SK-N-SH (cell line): ENCODE results near the gene INO80. TPM values are rescaled to one million over a fixed set of nuclear protein-coding genes. Genes with fewer than 3 reads are reported as not detected.

Source experiments
- CTCF ChIA-PET: fragments of 300-600, 350-600 bp; formaldehyde crosslinking; extraction: SDS; loops from one replicate; lab custom pipeline; 2021; lab: Yijun Ruan, JAX
- POLR2A ChIA-PET: fragments of 350-600 bp; sonication (Branson Sonifier 250); formaldehyde crosslinking; extraction: SDS; loops from one replicate; lab custom pipeline; 2020; ENCODE audit warnings: antibody characterized with exemption, inconsistent platforms; lab: Yijun Ruan, JAX
- DNase-seq: peaks from one replicate; pipeline ENCODE4 v3.0.0; 2012
- H2AFZ ChIP-seq: fragments of 200-600 bp; sonication (generic); 2 replicates; pipeline ENCODE4 v1.8.1; 2016; ENCODE audit warnings: antibody characterized with exemption, mild to moderate bottlenecking, low read depth
- H3F3A ChIP-seq: fragments of 200-600 bp; sonication (generic); replicated peaks from 2 replicates; pipeline ENCODE3; 2016; ENCODE audit warnings: antibody characterized with exemption, mild to moderate bottlenecking; ENCODE audit not compliant: insufficient read depth
- H3K27ac ChIP-seq, 2 experiments: fragments of 200-500 bp in 1 of 2; fragments of 200-600 bp in 1 of 2; sonication (Bioruptor generic) in 1 of 2; sonication (generic), shearing (Covaris generic) in 1 of 2; 2 replicates each; pipeline versions ENCODE4 v1.5.1 to v1.6.1; 2014 to 2016; ENCODE audit warnings: low read depth in 2 of 2, inconsistent platforms in 1 of 2, low read length in 1 of 2, mild to moderate bottlenecking in 1 of 2, mixed read lengths in 1 of 2
- H3K27me3 ChIP-seq: fragments of 200-600 bp; sonication (generic), shearing (Covaris generic); 2 replicates; pipeline ENCODE4 v1.6.1; 2016; ENCODE audit warnings: mixed run types; ENCODE audit not compliant: insufficient read depth
- H3K36me3 ChIP-seq, 2 experiments: fragments of 200-500 bp in 1 of 2; fragments of 200-600 bp in 1 of 2; sonication (Bioruptor generic) in 1 of 2; sonication (generic) in 1 of 2; replicated peaks in 1 of 2; 2 replicates each; pipeline versions ENCODE3 to v1.5.1; 2014 to 2016; ENCODE audit warnings: low read length in 1 of 2, mild to moderate bottlenecking in 1 of 2; ENCODE audit not compliant: insufficient read depth in 2 of 2, control insufficient read depth in 1 of 2
- H3K4me1 ChIP-seq, 2 experiments: fragments of 200-500 bp in 1 of 2; fragments of 200-600 bp in 1 of 2; sonication (Bioruptor generic) in 1 of 2; sonication (generic), shearing (Covaris generic) in 1 of 2; 2 replicates each; pipeline versions ENCODE4 v1.5.1 to v1.6.1; 2014 to 2016; ENCODE audit warnings: low read depth in 1 of 2, low read length in 1 of 2, mixed run types in 1 of 2; ENCODE audit not compliant: insufficient read depth in 2 of 2, control insufficient read depth in 1 of 2
- H3K4me2 ChIP-seq: fragments of 200-600 bp; sonication (generic), shearing (Covaris generic); 2 replicates; pipeline ENCODE4 v1.6.1; 2017; ENCODE audit warnings: mixed run types
- H3K4me3 ChIP-seq, 2 experiments: fragments of 200-500 bp in 1 of 2; fragments of 200-600 bp in 1 of 2; sonication (Bioruptor generic) in 1 of 2; sonication (generic), shearing (Covaris generic) in 1 of 2; 2 replicates each; pipeline versions ENCODE4 v1.5.1 to v1.8.1; 2014 to 2016; ENCODE audit warnings: low read depth in 2 of 2, inconsistent platforms in 1 of 2, low read length in 1 of 2, mild to moderate bottlenecking in 1 of 2, mixed read lengths in 1 of 2, moderate library complexity in 1 of 2
- H3K79me2 ChIP-seq: fragments of 200-600 bp; sonication (generic); 2 replicates; pipeline ENCODE4 v1.8.1; 2017; ENCODE audit warnings: mild to moderate bottlenecking; ENCODE audit not compliant: insufficient read depth
- H3K9ac ChIP-seq: fragments of 200-600 bp; sonication (generic); 2 replicates; pipeline ENCODE4 v1.6.1; 2017; ENCODE audit warnings: mixed run types
- H3K9me2 ChIP-seq: fragments of 200-600 bp; sonication (generic); 2 replicates; pipeline ENCODE4 v1.6.1; 2017; ENCODE audit warnings: mixed run types
- H3K9me3 ChIP-seq: fragments of 200-600 bp; sonication (generic); 2 replicates; pipeline ENCODE4 v1.6.1; 2017; ENCODE audit warnings: mixed run types, mild to moderate bottlenecking, moderate library complexity
- H4K20me1 ChIP-seq: fragments of 200-600 bp; sonication (generic); 2 replicates; pipeline ENCODE4 v1.6.1; 2017; ENCODE audit warnings: mild to moderate bottlenecking, mixed run types; ENCODE audit not compliant: insufficient read depth
- CHD2 ChIP-seq: fragments of 150-350 bp; IDR thresholded peaks from 2 replicates; pipeline ENCODE4 v1.6.1; 2018; ENCODE audit warnings: low read length; ENCODE audit not compliant: partially characterized antibody
- ELF1 ChIP-seq: IDR thresholded peaks from 2 replicates; pipeline ENCODE4 v1.4.0; 2012
- EZH2phosphoT487 ChIP-seq: fragments of 200-600 bp; sonication (generic); IDR thresholded peaks from 2 replicates; pipeline ENCODE4 v1.6.1; 2017; ENCODE audit warnings: low read depth, mixed run types, mild to moderate bottlenecking, antibody characterized with exemption, moderate library complexity, borderline replicate concordance
- FOXJ3 ChIP-seq: sonication (generic); formaldehyde crosslinking; IDR thresholded peaks from 2 replicates; pipeline ENCODE4 v1.5.1; 2020; ENCODE audit warnings: mild to moderate bottlenecking, missing genetic modification reagents
- GABPA ChIP-seq: IDR thresholded peaks from 2 replicates; pipeline ENCODE4 v1.4.0; 2012; ENCODE audit warnings: low read depth, mild to moderate bottlenecking
- MXI1 ChIP-seq: IDR thresholded peaks from 2 replicates; pipeline ENCODE4 v1.6.1; 2012; ENCODE audit warnings: mild to moderate bottlenecking, low read depth, low read length, improper control_type of control experiment
- NRF1 ChIP-seq: IDR thresholded peaks from 2 replicates; pipeline ENCODE4 v1.6.1; 2012; ENCODE audit warnings: low read depth, mild to moderate bottlenecking, low read length
- PBX3 ChIP-seq: IDR thresholded peaks from 2 replicates; pipeline ENCODE4; 2012
- POLR2AphosphoS5 ChIP-seq: IDR thresholded peaks from 2 replicates; pipeline ENCODE4 v1.6.1; 2012; ENCODE audit warnings: low read depth, low read length
- RAD21 ChIP-seq: IDR thresholded peaks from 2 replicates; pipeline ENCODE4 v1.6.1; 2012; ENCODE audit warnings: mild to moderate bottlenecking, low read length
- RCOR1 ChIP-seq: fragments of 150-350 bp; IDR thresholded peaks from 2 replicates; pipeline ENCODE4 v1.6.1; 2017; ENCODE audit warnings: antibody characterized with exemption, low read length
- RFX5 ChIP-seq: IDR thresholded peaks from 2 replicates; pipeline ENCODE4 v1.6.1; 2012; ENCODE audit warnings: mild to moderate bottlenecking, improper control_type of control experiment, low read length
- SMC3 ChIP-seq: IDR thresholded peaks from 2 replicates; pipeline ENCODE4 v1.6.1; 2012; ENCODE audit warnings: low read depth, low read length, improper control_type of control experiment
- USF1 ChIP-seq: IDR thresholded peaks from 2 replicates; pipeline ENCODE4 v1.4.0; 2012; ENCODE audit warnings: low read depth, borderline replicate concordance
- WGBS: methylation state at CpG from one replicate; pipeline ENCODE4 v1.1.6; 2017; ENCODE audit warnings: low lambda C conversion rate; 5-methylcytosine and 5-hydroxymethylcytosine counted together
- polyA plus RNA-seq, 3 experiments: library from polyadenylated mRNA; depleted of rRNA; stranded (reverse); fragments of >200 nt; gene quantifications; 2 replicates each; pipeline ENCODE4 v1.2.3, GENCODE V29; 2012
- TF ChIP-seq, protein P1 (sequence below): IDR thresholded peaks from 2 replicates; pipeline ENCODE4 v1.6.1; 2012; ENCODE audit warnings: mild to moderate bottlenecking, low read depth, low read length, moderate library complexity

INO80 gene
- polyA plus RNA-seq, 1 of the 3 experiments (the other 2 are of a cell fraction): 4.6 TPM

DNA sequence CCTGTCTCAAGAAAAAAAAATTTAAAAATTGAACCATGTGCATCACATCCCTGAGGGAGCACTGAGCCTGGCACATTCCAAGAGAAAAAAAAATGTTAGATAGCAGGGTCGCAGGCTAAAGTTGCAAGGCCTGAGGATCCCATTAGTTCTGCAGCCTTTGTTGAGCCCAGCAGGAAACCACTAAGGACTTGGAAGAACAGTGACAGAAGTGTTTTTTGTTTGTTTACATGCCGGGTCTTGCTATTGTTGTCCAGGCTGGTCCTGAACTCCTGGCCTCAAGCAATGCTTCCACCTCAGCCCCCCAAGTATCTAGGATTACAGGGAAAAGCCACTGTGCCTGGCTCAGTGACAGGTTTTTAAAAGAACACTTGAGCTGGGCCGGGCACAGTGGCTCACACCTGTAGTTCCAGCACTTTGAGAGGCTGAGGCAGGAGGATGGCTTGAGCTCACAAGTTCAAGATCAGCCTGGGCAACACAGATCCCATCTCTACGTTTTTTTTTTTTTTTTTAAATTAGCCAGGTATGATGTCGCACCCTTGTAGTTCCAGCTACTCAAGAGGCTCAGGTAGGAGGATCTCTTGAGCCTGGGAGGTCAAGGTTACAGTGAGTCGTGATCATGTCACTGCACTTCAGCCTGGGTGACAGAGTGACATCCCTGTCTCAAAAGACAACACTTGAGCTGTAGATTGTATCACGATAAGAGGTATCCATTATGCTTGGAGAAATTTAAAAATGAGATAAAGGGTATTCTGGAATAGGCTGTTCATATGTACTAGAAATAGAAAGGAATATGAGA lies 147.6 kb downstream of the INO80 start:
- H3K9me3 ChIP-seq: no peaks in the 10 kb centered on the region
- no peaks in the 10 kb centered on the region for H4K20me1 ChIP-seq
- no peak overlapping the region for H3K27ac ChIP-seq
- H3K9ac ChIP-seq: no peak overlapping the region
- no peaks in the 10 kb centered on the region for H3K79me2 ChIP-seq
- no peak overlapping the region for H3K4me3 ChIP-seq
- H2AFZ ChIP-seq: no peak overlapping the region
- TF ChIP-seq SMC3 (no peak), RAD21 (no peak), ELF1 (no peak), PBX3 (no peak), MXI1 (no peak), RCOR1 (no peak), POLR2AphosphoS5 (no peak)
- TF ChIP-seq, all 33 proteins: peak for 0
- Histone ChIP-seq H3K36me3 (no peaks in the 10 kb centered on the region), H3K4me2 (no peak overlapping the region), H3K27me3 (no peaks in the 10 kb centered on the region), H3K9me2 (no peaks in the 10 kb centered on the region), H3K4me1 (peaks cover 0 to 9% of the 10 kb centered on the region in 2 experiments; a peak in 1 of 4 replicates), H3F3A (peaks cover 7% of the 10 kb centered on the region)
- POLR2A ChIA-PET: interaction anchor here (0.7 kb wide), 1 partner anchor 9 kb away, joined by 8 read pairs; no protein-coding TSS in a partner anchor
- CTCF ChIA-PET: interaction anchor here (1.4 to 3.3 kb wide), 3 partner anchors 26 to 63 kb away, joined by 3 to 10 read pairs (median 7); no protein-coding TSS in a partner anchor
- 80% methylated on average over 7 of the region's 7 CpGs for WGBS
- DNase-seq: no peak

DNA sequence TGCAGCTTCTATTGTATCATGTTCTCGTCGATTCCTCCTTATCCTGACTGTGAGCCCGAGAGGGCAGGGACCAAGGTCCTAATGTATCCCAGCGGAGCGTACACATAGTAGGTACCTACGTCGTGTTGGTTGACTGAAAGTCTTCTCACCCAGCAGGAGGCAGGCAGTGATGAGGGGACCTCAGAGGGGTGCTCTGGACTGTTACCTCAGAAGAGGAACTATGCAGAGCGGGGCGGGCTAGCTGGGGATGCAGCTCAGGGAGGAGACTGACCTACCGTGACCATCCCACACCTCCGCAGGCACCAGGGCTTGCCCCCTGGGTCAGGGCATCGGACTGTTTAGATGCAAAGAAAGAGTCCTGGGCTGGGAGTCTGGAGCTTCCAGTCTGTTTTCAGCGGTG lies 151.4 kb downstream of the INO80 start:
- H3K27ac ChIP-seq: no peak overlapping the region
- H3K36me3 ChIP-seq: no peaks in the 10 kb centered on the region
- no peaks in the 10 kb centered on the region for H3K9me2 ChIP-seq
- H3K4me3 ChIP-seq: no peak overlapping the region
- DNase-seq: no peak
- H4K20me1 ChIP-seq: no peaks in the 10 kb centered on the region
- no peaks in the 10 kb centered on the region for H3K27me3 ChIP-seq
- no peak overlapping the region for H2AFZ ChIP-seq
- peaks cover 4% of the 10 kb centered on the region for H3F3A ChIP-seq
- CTCF ChIA-PET: interaction anchor here (1.0 to 2.5 kb wide), 4 partner anchors 9 to 34 kb away, joined by 3 to 13 read pairs (median 7); partner anchors contain the start of gene CHAC1
- no peaks in the 10 kb centered on the region for H3K79me2 ChIP-seq
- peaks cover 0 to 14% of the 10 kb centered on the region in 2 experiments; a peak in 1 of 4 replicates for H3K4me1 ChIP-seq
- POLR2A ChIA-PET: interaction anchor here (1.6 kb wide), 1 partner anchor 11 kb away, joined by 10 read pairs; the partner anchor contains the start of gene CHAC1
- no peak overlapping the region for H3K4me2 ChIP-seq
- TF ChIP-seq SMC3: no peak
- TF ChIP-seq USF1: no peak
- TF ChIP-seq CHD2: no peak
- TF ChIP-seq, protein P1, sequence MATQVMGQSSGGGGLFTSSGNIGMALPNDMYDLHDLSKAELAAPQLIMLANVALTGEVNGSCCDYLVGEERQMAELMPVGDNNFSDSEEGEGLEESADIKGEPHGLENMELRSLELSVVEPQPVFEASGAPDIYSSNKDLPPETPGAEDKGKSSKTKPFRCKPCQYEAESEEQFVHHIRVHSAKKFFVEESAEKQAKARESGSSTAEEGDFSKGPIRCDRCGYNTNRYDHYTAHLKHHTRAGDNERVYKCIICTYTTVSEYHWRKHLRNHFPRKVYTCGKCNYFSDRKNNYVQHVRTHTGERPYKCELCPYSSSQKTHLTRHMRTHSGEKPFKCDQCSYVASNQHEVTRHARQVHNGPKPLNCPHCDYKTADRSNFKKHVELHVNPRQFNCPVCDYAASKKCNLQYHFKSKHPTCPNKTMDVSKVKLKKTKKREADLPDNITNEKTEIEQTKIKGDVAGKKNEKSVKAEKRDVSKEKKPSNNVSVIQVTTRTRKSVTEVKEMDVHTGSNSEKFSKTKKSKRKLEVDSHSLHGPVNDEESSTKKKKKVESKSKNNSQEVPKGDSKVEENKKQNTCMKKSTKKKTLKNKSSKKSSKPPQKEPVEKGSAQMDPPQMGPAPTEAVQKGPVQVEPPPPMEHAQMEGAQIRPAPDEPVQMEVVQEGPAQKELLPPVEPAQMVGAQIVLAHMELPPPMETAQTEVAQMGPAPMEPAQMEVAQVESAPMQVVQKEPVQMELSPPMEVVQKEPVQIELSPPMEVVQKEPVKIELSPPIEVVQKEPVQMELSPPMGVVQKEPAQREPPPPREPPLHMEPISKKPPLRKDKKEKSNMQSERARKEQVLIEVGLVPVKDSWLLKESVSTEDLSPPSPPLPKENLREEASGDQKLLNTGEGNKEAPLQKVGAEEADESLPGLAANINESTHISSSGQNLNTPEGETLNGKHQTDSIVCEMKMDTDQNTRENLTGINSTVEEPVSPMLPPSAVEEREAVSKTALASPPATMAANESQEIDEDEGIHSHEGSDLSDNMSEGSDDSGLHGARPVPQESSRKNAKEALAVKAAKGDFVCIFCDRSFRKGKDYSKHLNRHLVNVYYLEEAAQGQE: no peak
- TF ChIP-seq EZH2phosphoT487: no peak
- TF ChIP-seq FOXJ3 (CRISPR knock-in tag): no peak
- no peak for TF ChIP-seq RFX5
- no peak for TF ChIP-seq ELF1
- TF ChIP-seq GABPA: no peak
- no peak for TF ChIP-seq NRF1
- 92% methylated on average over 11 of the region's 13 CpGs for WGBS
- no peak overlapping the region for H3K9ac ChIP-seq
- no peaks in the 10 kb centered on the region for H3K9me3 ChIP-seq
